NCI-H345 treated with DMSO at 0.1 percent for 48 hours (cell line): Measurements from ENCODE around the gene IRX6.

Experiments used
- DNase-seq: peaks from one replicate; lab custom pipeline; 2025; ENCODE audit not compliant: unreplicated experiment; lab: John Stamatoyannopoulos, UW

Gene IRX6

DNA sequence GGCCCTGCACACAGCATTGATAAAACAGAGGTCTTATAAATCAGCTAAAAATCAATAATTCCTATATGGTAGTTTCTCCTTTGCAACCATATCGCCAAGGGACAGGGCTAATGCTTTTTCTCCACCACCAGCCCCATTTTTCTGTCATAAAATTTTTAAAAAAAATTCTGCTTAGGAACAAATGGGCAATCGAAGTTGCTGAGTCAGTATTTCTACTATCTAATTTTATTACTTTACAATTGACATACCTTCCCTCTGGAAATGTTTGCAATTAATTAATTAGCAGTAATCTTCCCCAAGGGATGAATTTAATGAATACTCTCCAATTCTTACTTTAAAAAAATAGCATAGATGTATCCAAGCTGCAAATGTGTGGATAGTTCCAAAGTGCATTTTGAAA lies 1.7 kb upstream of the IRX6 start:
- DNase-seq, result no peak

DNA sequence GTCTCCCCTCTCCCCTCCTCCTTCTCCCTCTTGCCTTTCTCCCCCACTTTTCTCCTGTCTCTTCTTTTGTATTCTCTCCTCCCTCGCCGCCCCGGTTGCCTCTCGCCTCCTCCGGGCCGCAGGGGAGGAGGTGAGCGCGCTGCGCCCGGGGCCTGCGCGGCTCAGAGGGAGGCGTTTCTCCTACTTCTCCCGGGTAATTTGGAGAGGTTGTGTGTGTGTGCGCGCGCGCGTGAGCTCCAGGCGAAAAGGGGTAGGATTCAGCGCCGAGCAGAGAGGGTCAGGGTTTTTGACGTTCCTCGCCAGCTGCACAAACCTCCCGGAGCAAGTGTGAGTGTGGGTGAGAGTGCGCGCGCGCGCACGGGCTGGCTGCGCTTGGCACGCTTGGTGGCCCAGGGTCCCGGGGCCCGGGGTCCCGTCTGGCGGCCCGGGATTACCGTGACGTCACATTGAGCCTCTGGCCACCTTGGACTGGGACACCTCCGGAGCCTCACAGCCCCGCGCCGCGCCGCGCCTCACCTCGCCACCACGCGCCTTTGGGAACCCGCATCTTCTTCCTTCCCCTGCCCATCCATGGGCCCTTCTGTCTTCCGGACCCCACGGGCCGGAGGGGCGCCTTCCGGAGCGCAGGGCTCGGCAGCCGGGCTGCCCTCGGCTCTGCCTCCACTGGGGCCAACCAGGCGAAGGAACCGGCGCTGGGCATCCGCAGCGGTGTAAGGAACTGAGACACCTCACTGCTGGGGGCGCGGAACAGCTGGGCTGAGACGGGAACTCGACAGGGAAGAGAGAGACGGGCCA lies 479 bp downstream of the IRX6 start:
- DNase-seq, result no peak

DNA sequence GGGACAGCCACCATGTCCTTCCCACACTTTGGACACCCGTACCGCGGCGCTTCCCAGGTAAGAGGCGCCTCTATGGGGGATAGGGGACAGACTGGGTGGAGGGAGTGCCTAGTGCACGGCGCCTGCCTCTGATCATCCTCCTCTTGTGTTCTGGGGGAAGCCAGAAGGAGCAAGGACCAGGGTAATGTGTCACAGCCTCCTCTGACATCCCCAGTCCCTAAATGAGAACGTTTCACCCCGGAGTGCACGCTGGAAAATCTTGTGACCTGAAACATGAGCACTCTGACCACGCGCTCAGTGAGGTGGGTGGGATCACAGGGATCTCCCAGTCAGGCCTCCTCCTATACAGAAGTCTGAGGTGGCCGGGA lies 1.1 kb downstream of the IRX6 start:
- no peak for DNase-seq

DNA sequence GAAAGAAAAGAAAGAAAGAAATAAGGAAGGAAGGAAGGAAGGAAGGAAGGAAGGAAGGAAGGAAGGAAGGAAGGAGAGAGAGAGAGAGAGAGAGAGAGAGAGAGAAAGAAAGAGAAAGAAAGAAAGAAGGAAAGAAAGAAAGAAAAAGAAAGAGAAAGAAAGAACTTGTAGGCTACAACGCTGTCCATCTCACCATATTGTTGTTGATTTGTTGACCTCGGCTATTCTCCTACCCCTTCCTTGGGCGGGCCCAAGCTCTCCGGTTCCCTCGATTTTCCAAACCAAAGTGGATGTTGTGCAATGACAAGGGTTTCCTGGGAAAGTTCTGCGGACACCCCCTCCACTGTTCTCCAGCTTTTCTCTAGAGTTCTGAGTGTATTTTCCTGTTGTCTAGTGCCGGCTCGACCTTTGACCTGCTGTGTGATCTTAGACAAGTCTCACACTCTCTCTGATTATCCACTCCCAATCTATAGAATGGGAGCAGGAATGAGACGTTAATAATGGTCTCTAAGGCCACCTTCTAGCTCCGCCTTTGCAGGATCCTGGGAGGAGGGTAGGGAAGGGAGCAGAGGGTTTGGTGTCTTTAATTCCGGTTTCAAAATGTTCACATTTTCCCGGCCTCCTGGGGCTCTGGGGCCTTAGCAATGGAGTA lies 1.6 kb downstream of the IRX6 start:
- DNase-seq, result no peak

DNA sequence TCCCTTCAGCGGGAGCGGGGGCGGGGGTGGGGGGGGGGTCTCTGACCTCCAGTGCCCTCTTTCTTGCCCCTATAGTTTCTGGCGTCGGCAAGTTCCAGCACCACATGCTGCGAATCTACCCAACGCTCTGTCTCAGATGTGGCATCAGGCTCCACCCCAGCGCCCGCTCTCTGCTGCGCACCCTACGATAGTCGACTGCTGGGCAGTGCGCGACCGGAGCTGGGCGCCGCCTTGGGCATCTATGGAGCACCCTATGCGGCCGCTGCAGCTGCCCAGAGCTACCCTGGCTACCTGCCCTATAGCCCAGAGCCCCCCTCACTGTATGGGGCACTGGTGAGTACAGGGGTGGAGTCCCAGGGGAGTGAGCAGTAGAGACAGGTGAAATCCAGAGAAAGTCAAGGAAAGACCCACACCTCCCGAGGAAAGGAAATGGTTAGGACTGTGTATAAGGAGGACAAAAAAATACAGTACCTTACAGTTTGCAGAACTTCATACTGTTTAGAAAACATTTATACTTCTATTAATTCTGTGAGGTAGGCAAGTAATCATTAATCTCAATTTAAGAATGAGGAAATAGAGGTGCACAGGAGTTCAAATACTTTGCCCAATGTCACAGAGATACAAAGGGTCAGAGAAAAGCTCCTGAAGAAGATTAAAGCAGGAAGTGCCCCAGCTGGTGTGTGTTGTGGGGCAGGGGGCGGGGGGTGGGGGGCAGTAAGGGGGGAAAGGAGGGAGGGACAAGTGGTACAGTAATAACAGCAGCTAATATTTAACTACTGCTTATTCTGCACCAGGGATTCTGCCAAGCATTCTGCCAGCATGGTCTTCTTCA lies 2.5 kb downstream of the IRX6 start:
- DNase-seq, result no peak

DNA sequence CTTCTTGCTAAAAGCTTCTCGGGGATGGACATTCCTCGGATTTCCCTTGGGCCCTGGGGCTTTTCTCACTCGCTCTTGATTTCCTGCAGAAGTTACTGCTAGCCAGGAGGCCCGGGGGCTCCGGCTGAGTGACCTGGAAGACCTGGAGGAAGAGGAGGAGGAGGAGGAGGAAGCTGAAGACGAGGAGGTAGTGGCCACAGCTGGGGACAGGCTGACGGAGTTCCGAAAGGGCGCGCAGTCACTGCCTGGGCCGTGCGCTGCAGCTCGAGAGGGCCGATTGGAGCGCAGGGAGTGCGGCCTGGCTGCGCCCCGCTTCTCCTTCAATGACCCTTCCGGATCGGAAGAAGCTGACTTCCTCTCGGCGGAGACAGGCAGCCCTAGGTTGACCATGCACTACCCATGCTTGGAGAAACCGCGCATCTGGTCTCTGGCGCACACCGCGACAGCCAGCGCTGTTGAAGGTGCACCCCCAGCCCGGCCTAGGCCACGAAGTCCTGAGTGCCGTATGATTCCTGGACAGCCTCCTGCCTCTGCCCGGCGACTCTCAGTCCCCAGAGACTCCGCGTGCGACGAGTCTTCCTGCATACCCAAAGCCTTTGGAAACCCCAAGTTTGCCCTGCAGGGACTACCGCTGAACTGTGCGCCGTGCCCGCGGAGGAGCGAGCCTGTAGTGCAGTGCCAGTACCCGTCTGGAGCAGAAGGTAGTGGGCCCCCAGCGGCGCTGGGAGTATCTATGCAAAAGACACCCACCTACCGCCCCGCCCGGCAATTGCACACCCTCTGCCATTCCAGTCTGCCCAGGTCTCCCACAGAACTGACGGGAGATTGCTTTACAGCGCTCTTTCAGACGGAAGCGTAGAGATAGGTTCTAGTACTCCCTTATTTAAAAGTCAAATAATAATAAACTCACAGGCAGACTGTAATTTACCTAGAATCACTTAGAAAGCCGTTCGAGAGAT lies 4.9 kb downstream of the IRX6 start:
- DNase-seq, result no peak

DNA sequence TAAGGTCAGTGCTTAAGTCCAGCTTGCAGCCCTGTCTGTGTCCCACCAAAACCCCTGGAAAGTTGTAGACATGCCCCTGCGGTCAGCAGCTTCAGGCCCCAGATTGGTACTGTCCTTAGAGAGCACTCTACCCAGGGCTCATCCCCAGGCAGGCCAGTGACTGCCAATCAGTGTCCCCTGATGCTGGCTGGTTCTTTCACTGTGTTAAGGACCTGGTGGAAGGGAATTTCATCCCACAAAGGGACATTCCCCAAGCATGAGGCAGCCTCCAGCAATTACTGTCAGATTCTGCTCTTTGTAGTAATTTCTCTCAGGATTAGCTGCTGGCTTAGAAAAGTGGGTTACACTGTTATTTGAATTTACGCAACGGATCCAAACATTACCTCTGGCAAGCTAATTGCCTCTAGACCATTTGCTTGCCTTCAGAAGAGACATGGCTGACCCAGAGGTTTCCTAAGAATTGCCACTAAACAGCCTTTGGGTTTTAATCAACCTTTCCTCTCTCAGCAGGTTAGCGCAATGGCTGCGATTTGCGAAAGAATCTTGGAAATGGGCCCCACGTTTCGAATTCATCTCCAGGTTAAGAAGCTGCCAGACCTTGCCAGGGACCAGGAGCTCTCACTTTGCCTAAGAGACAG lies 5.9 kb downstream of the IRX6 start:
- DNase-seq, result no peak

DNA sequence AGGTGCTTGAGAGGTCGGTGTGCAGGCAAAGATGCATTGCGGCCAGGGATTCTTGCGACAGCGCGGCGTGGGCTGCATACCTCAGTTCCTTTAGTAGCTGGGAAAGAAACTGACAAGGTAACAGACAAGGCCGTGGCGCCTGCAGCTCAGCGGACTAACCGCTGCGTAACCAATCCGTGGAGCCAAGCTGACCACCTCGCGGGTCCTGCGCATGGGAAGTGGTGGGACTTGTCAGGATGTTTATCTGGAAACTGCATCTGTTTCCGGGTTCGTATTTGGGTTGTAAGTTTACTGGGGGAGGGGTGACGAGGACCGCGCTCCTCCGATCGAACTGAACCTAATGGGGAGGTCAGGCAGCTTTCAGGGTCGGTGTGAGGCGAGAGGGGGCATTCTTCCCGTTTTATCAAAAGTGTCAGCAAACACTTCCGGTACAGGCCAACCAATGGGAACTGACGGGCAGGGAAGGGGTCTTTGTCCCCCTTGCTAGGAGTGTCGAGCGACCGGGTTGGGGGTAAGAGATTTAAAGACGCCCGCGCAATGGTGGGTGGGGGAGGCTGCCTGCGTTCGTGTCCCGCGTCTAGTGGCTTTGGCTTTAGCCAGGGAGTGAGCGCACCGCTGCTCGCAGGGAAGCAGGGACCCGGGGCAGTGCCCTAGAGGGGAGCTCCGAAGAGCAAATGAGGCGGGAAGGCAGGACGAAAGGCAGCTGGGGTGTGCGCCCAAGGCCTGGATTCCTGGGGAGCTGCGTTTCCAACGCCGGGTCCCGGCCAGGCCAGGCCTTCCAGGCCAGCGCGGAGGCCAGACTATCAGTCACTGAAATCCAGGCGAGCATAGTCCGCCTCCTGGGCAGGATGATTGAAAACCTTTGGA lies 7.0 kb downstream of the IRX6 start:
- no peak for DNase-seq

DNA sequence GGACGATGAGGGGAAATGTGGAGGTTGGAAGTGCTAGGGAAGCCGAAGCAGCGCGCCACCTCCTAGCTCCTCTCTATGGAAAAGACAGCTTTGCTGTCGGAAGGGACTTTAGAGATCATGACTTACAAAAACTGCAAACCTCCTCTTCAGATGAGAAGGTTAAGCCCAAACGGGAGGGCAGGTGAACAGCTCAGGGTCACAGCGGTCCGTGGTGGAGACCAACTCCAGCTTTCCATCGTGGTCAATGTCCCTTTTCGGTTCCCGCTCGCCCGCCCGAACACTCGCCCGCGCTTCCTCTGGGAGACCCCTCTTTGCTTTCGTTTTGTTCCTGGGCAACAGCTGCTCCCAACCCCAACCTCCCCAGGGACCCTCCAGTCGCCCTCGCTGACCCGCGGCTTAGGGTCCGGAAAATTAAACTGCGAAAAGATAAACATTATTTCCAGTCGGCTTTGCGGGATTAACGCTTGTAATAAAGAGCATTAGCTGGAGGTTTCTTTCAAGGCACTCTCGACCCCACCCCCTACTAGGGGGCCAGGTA lies 7.7 kb downstream of the IRX6 start:
- no peak for DNase-seq

DNA sequence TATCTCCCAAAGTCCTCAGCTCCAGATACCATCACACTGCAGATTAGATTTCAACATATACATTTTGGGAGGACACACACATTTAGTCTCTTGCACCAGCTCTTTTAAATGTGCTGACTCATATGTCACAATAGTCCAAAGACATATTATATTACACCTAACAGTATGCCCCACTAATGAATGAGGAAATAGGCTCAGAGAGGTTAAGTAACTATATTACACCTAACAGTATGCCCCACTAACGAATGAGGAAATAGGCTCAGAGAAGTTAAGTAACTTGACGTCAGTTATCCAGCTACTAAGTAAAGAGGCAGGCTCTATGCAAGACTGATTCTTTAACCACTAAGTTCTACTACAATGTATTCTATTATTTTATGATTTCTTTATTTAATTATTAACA lies 9.7 kb downstream of the IRX6 start:
- no peak for DNase-seq

DNA sequence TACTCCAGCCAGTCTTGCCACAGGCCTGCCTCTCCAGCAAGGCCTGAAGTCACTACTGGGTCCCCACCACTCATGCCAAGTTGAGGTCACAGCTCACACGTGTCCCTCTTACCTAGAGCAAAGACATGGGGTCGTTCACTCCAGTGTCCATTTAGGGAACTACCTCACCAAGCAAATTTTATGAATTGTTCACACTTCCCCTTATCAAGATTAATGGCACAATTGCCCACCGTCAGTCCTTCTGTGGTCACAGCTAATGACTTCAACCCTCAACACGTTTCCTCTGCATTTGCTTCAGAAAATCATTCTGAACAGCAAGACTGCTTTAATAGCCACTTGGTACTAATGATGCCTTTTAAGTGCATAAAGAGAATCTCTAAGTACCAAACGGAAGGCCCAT lies 14.6 kb downstream of the IRX6 start:
- DNase-seq, result no peak

DNA sequence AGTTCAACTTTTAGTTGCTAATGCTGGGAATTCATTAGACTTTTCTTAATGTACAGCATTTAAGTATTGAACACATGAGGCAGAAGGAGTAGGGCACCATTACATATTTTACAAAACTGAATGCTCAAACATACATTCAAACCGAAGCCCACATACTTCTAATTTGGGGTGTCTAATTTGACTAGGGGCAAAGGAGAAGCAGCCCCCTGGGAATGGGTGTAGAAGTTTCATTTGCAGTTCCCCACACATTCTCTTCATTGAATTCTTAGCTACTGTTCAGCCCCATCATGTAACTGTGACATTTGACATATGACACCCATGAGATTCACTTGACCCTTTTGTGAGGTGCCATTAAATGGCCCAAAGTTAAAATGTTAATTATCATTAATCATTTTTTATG lies 16.4 kb downstream of the IRX6 start:
- no peak for DNase-seq

DNA sequence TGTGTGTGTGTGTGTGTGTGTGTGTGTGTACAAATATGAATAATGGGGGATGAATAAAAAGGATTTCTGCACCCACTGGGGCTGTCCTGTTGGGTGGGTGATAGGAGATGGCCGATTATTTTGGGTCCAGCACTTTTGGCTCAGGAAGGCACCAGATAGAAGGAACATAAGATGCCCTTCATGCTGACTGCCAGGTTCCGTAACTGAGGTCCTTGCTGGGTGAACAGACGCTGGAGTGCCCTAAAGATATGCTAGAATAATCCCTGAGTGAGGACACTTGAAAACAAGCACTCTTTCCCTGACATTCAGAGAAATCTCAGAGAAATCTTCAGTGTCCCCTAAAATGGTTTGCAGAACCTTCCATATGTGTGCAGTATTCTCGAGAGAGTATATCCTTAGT lies 17.7 kb downstream of the IRX6 start:
- no peak for DNase-seq

DNA sequence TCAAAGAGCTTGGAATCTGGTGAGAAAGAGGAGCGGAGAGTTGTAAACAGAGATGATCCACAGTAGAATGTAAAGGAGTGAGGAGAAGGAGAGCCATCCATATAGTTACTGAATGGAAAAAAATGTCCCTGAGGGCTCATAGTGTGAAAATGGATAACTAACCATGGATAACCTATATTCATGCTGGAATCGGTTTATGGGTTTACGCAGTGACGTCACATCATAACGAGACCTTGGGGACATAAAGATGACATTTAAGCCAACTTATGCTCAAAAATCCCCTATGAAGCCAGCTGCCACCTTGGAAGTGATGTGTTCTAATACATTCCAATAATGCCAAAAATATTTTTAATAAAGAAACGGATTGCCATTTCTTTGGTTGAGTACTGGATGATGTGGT lies 22.5 kb downstream of the IRX6 start:
- DNase-seq, result no peak

DNA sequence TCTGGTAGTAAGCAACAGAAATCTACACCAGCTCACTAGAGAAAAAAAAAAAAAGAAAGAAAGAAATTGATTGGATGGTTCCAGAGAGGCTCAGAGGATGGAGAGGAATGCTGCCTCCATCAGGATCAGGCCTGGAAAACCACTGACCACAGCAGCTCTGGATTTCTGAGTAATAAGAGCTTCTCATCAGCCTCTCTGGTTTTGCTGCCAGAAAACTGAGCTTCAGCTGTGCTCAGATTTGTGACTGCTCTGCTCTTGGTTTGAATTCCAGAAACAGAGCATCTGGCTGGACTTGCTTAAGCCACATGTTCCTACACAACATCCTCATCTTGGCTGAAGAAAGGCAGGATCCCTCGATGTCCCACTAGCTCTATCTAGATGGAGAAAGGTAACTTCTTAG lies 25.9 kb downstream of the IRX6 start:
- no peak for DNase-seq

DNA sequence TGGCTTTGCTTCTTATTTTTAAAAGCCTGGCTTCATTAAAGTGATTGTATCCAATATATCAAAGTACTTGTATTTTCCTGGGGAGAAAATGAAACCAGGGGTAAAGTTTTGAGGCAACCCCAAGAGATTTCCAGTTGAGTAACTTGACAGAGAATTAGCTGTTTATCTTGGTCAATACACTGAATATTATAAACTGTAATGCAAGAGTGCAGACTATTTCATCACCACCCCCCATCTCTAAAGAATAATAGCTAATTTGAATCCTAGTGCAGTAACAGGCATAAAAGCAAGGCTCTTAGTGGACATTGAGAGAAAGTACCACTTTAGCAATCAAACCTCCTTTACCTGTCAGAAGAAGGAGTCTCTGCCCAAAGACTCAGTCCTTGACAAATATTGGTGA lies 27.0 kb downstream of the IRX6 start:
- no peak for DNase-seq

DNA sequence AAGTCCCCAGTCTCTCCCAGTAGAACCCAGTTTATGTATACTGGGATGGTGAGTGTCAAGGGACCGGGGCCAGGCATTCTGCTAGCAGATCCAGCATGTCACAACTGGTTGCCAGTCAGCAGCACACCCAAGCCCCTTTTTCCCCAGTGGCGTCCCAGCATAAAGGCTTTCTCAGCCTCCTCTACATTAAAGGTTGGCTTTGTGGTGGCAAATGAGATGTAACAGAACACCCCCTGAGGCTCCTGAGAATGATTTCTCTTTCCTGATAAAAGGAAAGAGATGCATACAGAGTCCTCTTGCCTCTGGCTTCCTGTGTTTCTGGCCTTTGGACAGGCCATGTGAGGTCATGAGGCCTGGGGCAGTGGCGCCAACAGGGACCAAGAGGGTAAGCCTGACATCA lies 27.9 kb downstream of the IRX6 start:
- DNase-seq, result no peak

DNA sequence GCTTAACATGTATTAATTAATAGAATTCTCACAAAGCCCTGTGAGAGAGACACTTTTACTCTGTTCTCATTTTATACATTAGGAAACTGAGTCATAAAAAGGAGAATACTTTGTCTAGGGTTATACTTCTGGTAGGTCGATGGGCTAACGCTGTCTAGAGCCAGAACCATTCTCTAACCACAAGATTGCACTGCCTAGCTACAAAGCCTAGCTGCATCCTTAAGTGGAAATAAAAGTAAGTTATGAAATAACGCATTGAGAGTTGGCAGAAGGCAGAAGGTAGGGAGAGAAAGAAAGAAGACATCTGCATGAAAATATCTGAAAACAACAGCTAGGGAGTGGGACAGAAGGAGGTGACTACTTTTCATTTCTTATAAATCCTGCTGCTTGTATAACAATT lies 33.2 kb downstream of the IRX6 start:
- no peak for DNase-seq

DNA sequence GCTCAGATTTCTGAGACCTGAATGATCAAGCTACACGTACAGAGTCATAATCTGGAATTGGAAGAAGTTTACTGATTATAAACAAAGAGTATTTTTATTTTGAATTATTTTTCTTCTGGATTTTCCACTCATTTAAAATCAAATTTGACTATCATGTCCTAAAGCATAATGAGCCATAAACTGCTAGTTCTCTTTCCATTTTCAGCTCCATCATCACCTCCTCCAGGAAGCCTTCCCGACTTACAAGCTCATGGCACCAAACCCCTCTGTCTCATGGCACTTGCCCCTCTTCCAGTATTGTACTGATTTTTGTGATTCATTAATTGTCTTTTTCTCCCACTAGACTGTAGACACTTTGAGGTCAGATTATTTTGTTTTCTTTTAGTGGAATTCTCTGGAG lies 35.9 kb downstream of the IRX6 start:
- no peak for DNase-seq
